HepG2 (cell line): ENCODE results near the gene SLC5A12. TPM values are rescaled to one million over a fixed set of nuclear protein-coding genes. Genes with fewer than 3 reads are reported as not detected.

Experiments used
- ATAC-seq: fragments of 200-7000 bp; cut with Tn5 transposase; 3 replicates; pipeline ENCODE4 v1.9.1; 2020; ENCODE audit warnings: mild to moderate bottlenecking, moderate library complexity
- BruUV-seq: library from RNA; stranded (reverse); fragments of 400-500 nt; replicated peaks from 2 replicates; lab custom pipeline; 2021; lab: Mats Ljungman, UMichigan
- CTCF ChIA-PET: fragments of 300-600 bp; formaldehyde crosslinking; extraction: SDS; loops from one replicate; lab custom pipeline; 2021; ENCODE audit warnings: low total read pairs, inconsistent platforms, low intra/inter-chr PET ratio; lab: Yijun Ruan, JAX
- POLR2A ChIA-PET: fragments of 350-600 bp; sonication (Branson Sonifier 250); formaldehyde crosslinking; loops from one replicate; lab custom pipeline; 2020; ENCODE audit warnings: antibody characterized with exemption, inconsistent platforms; lab: Yijun Ruan, JAX
- DNase-seq: peaks from one replicate; pipeline ENCODE4 v3.0.0-alpha.2; 2015; ENCODE audit warnings: low spot score
- FAIRE-seq: peaks from 3 replicates; lab custom pipeline; 2011; peaks lifted over from hg19 to GRCh38; lab: Jason Lieb, UNC
- H2AFZ ChIP-seq: one replicate; pipeline ENCODE4 v1.6.1; 2011; ENCODE audit warnings: low read length, inconsistent platforms
- H3K27ac ChIP-seq: fragments of 300-600 bp; 3 replicates; pipeline ENCODE4 v1.8.0; 2011; ENCODE audit warnings: mixed run types, mild to moderate bottlenecking, mixed read lengths, low read length, inconsistent platforms; ENCODE audit not compliant: insufficient read depth; ENCODE audit errors: extremely low read length
- H3K27me3 ChIP-seq, 2 experiments: fragments of 200-600 bp in 1 of 2; 2 replicates in 1 of 2; 3 replicates in 1 of 2; pipeline versions ENCODE4 v1.6.0 to v1.8.0; 2011; ENCODE audit warnings: low read length in 2 of 2, mild to moderate bottlenecking in 2 of 2, moderate library complexity in 2 of 2, inconsistent platforms in 1 of 2; ENCODE audit not compliant: insufficient read depth in 2 of 2, control insufficient read depth in 1 of 2
- H3K36me3 ChIP-seq, 2 experiments: fragments of 200-600 bp in 1 of 2; replicated peaks in 1 of 2; 2 replicates in 1 of 2; 3 replicates in 1 of 2; pipeline versions ENCODE4 v1.5.1 to v1.8.0; 2011; ENCODE audit warnings: low read length in 2 of 2, inconsistent platforms in 1 of 2; ENCODE audit not compliant: insufficient read depth in 2 of 2, control insufficient read depth in 1 of 2
- H3K4me1 ChIP-seq: 2 replicates; pipeline ENCODE4 v1.5.1; 2012; ENCODE audit warnings: low read length, inconsistent platforms; ENCODE audit not compliant: insufficient read depth
- H3K4me2 ChIP-seq: 2 replicates; pipeline ENCODE4 v1.6.0; 2011; ENCODE audit warnings: low read depth, low read length, inconsistent platforms
- H3K4me3 ChIP-seq, 3 experiments: fragments of 200-600 bp in 1 of 3; sonication (generic), shearing (Covaris generic) in 1 of 3; replicated peaks in 1 of 3; 2 replicates each; pipeline ENCODE4 v1.5.1; 2011 to 2016; ENCODE audit warnings: low read length in 3 of 3, inconsistent platforms in 2 of 3, low read depth in 2 of 3, mild to moderate bottlenecking in 2 of 3, control low read depth in 1 of 3, mixed read lengths in 1 of 3; ENCODE audit not compliant: insufficient read depth in 1 of 3
- H3K79me2 ChIP-seq: one replicate; pipeline ENCODE4 v1.6.1; 2011; ENCODE audit warnings: low read length, inconsistent platforms; ENCODE audit not compliant: insufficient read depth
- H3K9ac ChIP-seq: 2 replicates; pipeline ENCODE4 v1.6.0; 2011; ENCODE audit warnings: mild to moderate bottlenecking, low read depth, low read length, inconsistent platforms; ENCODE audit not compliant: insufficient read depth
- H3K9me3 ChIP-seq: 2 replicates; pipeline ENCODE4 v1.5.1; 2012; ENCODE audit warnings: mild to moderate bottlenecking, low read length
- H4K20me1 ChIP-seq: 2 replicates; pipeline ENCODE4 v1.6.0; 2011; ENCODE audit warnings: inconsistent platforms, mild to moderate bottlenecking, low read length, moderate library complexity; ENCODE audit not compliant: insufficient read depth
- BHLHE40 ChIP-seq: IDR thresholded peaks from 2 replicates; pipeline ENCODE4 v1.6.1; 2011; ENCODE audit warnings: low read length, improper control_type of control experiment
- FOSL1 ChIP-seq: sonication (generic); formaldehyde crosslinking; IDR thresholded peaks from 2 replicates; pipeline ENCODE4 v1.9.0; 2021; ENCODE audit warnings: missing genetic modification reagents, borderline replicate concordance
- FOXC1 ChIP-seq: sonication (generic); formaldehyde crosslinking; IDR thresholded peaks from 2 replicates; pipeline ENCODE4 v1.8.0; 2022; ENCODE audit warnings: mild to moderate bottlenecking, missing genetic modification reagents, borderline replicate concordance
- GATA4 ChIP-seq: sonication (generic); IDR thresholded peaks from 2 replicates; pipeline ENCODE4 v1.6.1; 2016; ENCODE audit warnings: antibody characterized with exemption, low read depth, borderline replicate concordance
- HIVEP1 ChIP-seq: sonication (generic); formaldehyde crosslinking; IDR thresholded peaks from 2 replicates; pipeline ENCODE4 v1.4.0; 2020; ENCODE audit warnings: mild to moderate bottlenecking, missing genetic modification reagents
- HOXA7 ChIP-seq: sonication (generic); formaldehyde crosslinking; IDR thresholded peaks from 2 replicates; pipeline ENCODE4 v1.8.1; 2022; ENCODE audit warnings: mild to moderate bottlenecking, missing genetic modification reagents, moderate library complexity
- HOXD1 ChIP-seq: sonication (generic); formaldehyde crosslinking; IDR thresholded peaks from 2 replicates; pipeline ENCODE4 v1.5.0; 2020; ENCODE audit warnings: missing genetic modification reagents
- MLX ChIP-seq: IDR thresholded peaks from 2 replicates; pipeline ENCODE4 v1.6.1; 2016
- MXD3 ChIP-seq: IDR thresholded peaks from 2 replicates; pipeline ENCODE4 v1.6.1; 2016; ENCODE audit warnings: mild to moderate bottlenecking, missing biosample characterization, missing genetic modification reagents
- RBAK ChIP-seq: sonication (generic); formaldehyde crosslinking; IDR thresholded peaks from 2 replicates; pipeline ENCODE4 v1.5.1; 2020; ENCODE audit warnings: mild to moderate bottlenecking, missing genetic modification reagents
- REXO4 ChIP-seq: sonication (generic); formaldehyde crosslinking; IDR thresholded peaks from 2 replicates; pipeline ENCODE4 v1.8.0; 2022; ENCODE audit warnings: missing genetic modification reagents, mild to moderate bottlenecking, borderline replicate concordance
- SNAPC5 ChIP-seq: sonication (generic); formaldehyde crosslinking; IDR thresholded peaks from 2 replicates; pipeline ENCODE4 v1.8.1; 2023; ENCODE audit warnings: mild to moderate bottlenecking, missing genetic modification reagents, borderline replicate concordance
- SPEN ChIP-seq: sonication (generic); formaldehyde crosslinking; IDR thresholded peaks from 2 replicates; pipeline ENCODE4 v1.5.1; 2020; ENCODE audit warnings: low read depth, mild to moderate bottlenecking, missing genetic modification reagents
- TBX3 ChIP-seq: fragments of 450-650 bp; IDR thresholded peaks from 2 replicates; pipeline ENCODE4 v1.6.1; 2017; ENCODE audit warnings: antibody characterized with exemption, mild to moderate bottlenecking, inconsistent platforms, borderline replicate concordance
- TERF1 ChIP-seq: sonication (generic); formaldehyde crosslinking; IDR thresholded peaks from 2 replicates; pipeline ENCODE4 v1.8.0; 2022; ENCODE audit warnings: mild to moderate bottlenecking, missing genetic modification reagents, moderate library complexity
- YY1 ChIP-seq: IDR thresholded peaks from 2 replicates; pipeline ENCODE4 v1.6.1; 2011; ENCODE audit warnings: low read length, low read depth, moderate library complexity, mild to moderate bottlenecking; ENCODE audit not compliant: insufficient read depth, insufficient replicate concordance
- ZBTB38 ChIP-seq: sonication (generic); formaldehyde crosslinking; IDR thresholded peaks from 2 replicates; pipeline ENCODE4 v1.5.1; 2020; ENCODE audit warnings: mild to moderate bottlenecking, missing genetic modification reagents
- ZC3H4 ChIP-seq: sonication (generic); formaldehyde crosslinking; IDR thresholded peaks from 2 replicates; pipeline ENCODE4 v1.4.0; 2020; ENCODE audit warnings: missing genetic modification reagents, borderline replicate concordance
- ZNF138 ChIP-seq: sonication (generic); formaldehyde crosslinking; IDR thresholded peaks from 2 replicates; pipeline ENCODE4 v1.5.0; 2020; ENCODE audit warnings: mild to moderate bottlenecking, low read depth, missing genetic modification reagents
- ZNF543 ChIP-seq: sonication (generic); formaldehyde crosslinking; IDR thresholded peaks from 2 replicates; pipeline ENCODE4 v1.4.0; 2020; ENCODE audit warnings: mild to moderate bottlenecking, missing genetic modification reagents
- ZNF652 ChIP-seq: IDR thresholded peaks from 2 replicates; pipeline ENCODE4 v1.6.1; 2016; ENCODE audit warnings: low read depth, borderline replicate concordance
- ZNF746 ChIP-seq: sonication (generic); formaldehyde crosslinking; IDR thresholded peaks from 2 replicates; pipeline ENCODE4 v1.8.0; 2022; ENCODE audit warnings: mild to moderate bottlenecking, missing genetic modification reagents
- WGBS: methylation state at CpG from one replicate; pipeline ENCODE4 v1.1.6; 2017; ENCODE audit warnings: low lambda C conversion rate; 5-methylcytosine and 5-hydroxymethylcytosine counted together
- in situ Hi-C: cut with HindIII; loops from 2 replicates; pipeline ENCODE4 v1.10.0; 2017; ENCODE audit warnings: low pct_unique_long_range_greater_than_20kb; ENCODE audit not compliant: extremely low pct_ligation_motif_present
- intact Hi-C: fragments of 100-400 bp; cut with micrococcal nuclease; formaldehyde crosslinking; loops from one replicate; pipeline ENCODE4 v1.10.0; 2022; ENCODE audit not compliant: unreplicated experiment
- polyA plus RNA-seq, 8 experiments: library from polyadenylated mRNA; depleted of rRNA in 3 of 8; stranded (reverse) in 7 of 8; unstranded in 1 of 8; fragments of >200 nt; fragmentation: Illumina TruSeq in 4 of 8; extraction: Trizol in 4 of 8; gene quantifications; 2 replicates each; pipeline versions ENCODE4 v1.2.1 to v1.2.3, GENCODE V29; 2011 to 2016; ENCODE audit warnings: low read depth in 4 of 8, missing spikeins in 1 of 8, mixed read lengths in 1 of 8; ENCODE audit not compliant: insufficient read depth in 1 of 8
- total RNA-seq, 5 experiments: library from RNA; depleted of rRNA; stranded (reverse); fragments of >200 nt; fragmentation: Illumina TruSeq; extraction: Trizol; gene quantifications; 2 replicates each; pipeline ENCODE4 v1.2.3, GENCODE V29; 2016; ENCODE audit warnings: low read depth in 1 of 5

Gene SLC5A12
- total and polyA plus RNA-seq, 2 of the 13 experiments (the other 11 are each of a cell fraction or from before 2014, with no cell fraction given), result not detected

- TF ChIP-seq TERF1 (CRISPR knock-in tag), result no peak
- no peak for TF ChIP-seq ZBTB38 (CRISPR knock-in tag)
Measured at GRCh38 chr11:26688701-26689100, 33.2 kb downstream of the SLC5A12 start (continued).

GRCh38 chr11:26687351-26687750 lies 34.5 kb downstream of the SLC5A12 start:
- H3K4me2 ChIP-seq, result no peak overlapping the region
- no peaks in the 10 kb centered on the region for H3K36me3 ChIP-seq
- ATAC-seq (no peak), DNase-seq (no peak), FAIRE-seq (no peak)
- intact Hi-C loops, result no loop called here
- WGBS, result 3% methylated on average over 1 of the region's 1 CpG
- no peaks in the 10 kb centered on the region for H3K9me3 ChIP-seq
- H3K27me3 ChIP-seq, result no peaks in the 10 kb centered on the region
- H3K9ac ChIP-seq, result no peak overlapping the region
- H3K79me2 ChIP-seq, result no peaks in the 10 kb centered on the region
- in situ Hi-C loops, result no loop called here
- no peaks in the 10 kb centered on the region for H3K4me1 ChIP-seq
- no peak overlapping the region for H2AFZ ChIP-seq
- no peaks in the 10 kb centered on the region for H4K20me1 ChIP-seq
- H3K4me3 ChIP-seq, result no peak overlapping the region
- CTCF ChIA-PET, result no interaction called here
- no peak overlapping the region for H3K27ac ChIP-seq
- TF ChIP-seq HOXA7 (CRISPR knock-in tag), result no peak
- no peak for TF ChIP-seq GATA4
- TF ChIP-seq ZNF746, result no peak
- TF ChIP-seq SNAPC5 (CRISPR knock-in tag), result no peak
- no peak for TF ChIP-seq ZNF652 (CRISPR knock-in tag)
- no peak for TF ChIP-seq FOXC1
- no peak for TF ChIP-seq MXD3 (CRISPR knock-in tag)
- no peak for TF ChIP-seq FOSL1 (CRISPR knock-in tag)
- TF ChIP-seq RBAK (CRISPR knock-in tag), result no peak
- no peak for TF ChIP-seq TBX3
- no peak for TF ChIP-seq ZC3H4 (CRISPR knock-in tag)
- TF ChIP-seq HOXD1 (CRISPR knock-in tag), result no peak
- TF ChIP-seq REXO4, result no peak
- TF ChIP-seq HIVEP1 (CRISPR knock-in tag), result no peak
- TF ChIP-seq ZNF138, result no peak
- TF ChIP-seq BHLHE40, result no peak
- TF ChIP-seq YY1, result no peak
- no peak for TF ChIP-seq SPEN (CRISPR knock-in tag)
- TF ChIP-seq MLX (CRISPR knock-in tag), result no peak
- TF ChIP-seq ZNF543 (CRISPR knock-in tag), result no peak
- no TSS peak for BruUV-seq
- POLR2A ChIA-PET, result no interaction called here
